Activated CD4-positive, alpha-beta T cell treated with anti-CD3 and anti-CD28 coated beads, Interleukin-2, amount 50 U/mL, for 48 hours (primary cell): Measurements from ENCODE around the gene CYRIA.

Experiments used
- DNase-seq, 2 experiments: peaks; one replicate each; pipeline ENCODE4 v3.0.0-alpha.2; 2020

CYRIA gene

GRCh38 chr2:16665748-16666448 lies at the start of gene CYRIA:
Gene CYRIA (minus strand): TSS chr2:16665834. CDS start chr2:16588119, 77,715 bp downstream.
- peak; percentile 36 to 50 for DNase-seq

DNA sequence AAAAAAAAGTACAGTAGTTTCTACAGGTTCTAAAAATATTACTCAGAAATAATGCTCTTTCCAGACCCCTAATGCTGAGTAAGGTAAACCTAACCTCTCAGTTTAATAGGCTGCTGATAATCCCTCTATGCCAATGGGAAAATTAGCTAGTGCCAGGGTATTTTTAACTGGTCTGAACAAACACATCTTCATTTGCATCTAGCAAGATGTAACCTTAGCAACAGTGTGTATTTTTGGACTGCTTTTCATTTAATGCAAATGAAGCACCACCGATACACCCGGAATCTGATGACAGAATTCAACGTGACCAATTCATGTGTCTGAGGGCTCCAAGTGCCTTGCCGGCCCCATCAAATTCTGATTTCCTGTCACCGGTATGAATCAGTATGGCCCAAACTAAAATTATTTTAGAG lies 47.4 kb upstream of the CYRIA start:
- DNase-seq: no peak

DNA sequence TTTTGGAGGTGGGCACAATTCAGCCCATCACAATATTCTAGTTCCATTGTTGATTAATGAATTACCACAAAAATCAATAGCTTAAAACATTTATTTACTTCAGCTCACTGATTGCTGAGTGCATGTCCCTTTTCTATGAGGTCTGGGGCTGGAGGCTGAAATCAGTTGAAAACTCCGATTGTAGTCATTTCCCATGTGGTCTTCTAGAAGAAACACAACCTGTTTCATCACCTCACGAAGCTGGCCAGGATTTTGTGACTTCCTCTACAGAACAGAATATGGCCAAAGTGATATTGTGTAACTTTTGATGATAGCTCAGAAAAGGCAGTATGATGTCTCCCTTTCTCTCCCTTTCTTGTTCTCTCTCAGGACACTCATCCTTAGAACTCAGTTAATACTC lies 44.1 kb upstream of the CYRIA start:
- no peak for DNase-seq

GRCh38 chr2:16708173-16708572 lies 42.5 kb upstream of the CYRIA start:
- no peak for DNase-seq

- DNase-seq: no peak
Observed at GRCh38 chr2:16707014-16707623, 41.5 kb upstream of the CYRIA start.

DNA sequence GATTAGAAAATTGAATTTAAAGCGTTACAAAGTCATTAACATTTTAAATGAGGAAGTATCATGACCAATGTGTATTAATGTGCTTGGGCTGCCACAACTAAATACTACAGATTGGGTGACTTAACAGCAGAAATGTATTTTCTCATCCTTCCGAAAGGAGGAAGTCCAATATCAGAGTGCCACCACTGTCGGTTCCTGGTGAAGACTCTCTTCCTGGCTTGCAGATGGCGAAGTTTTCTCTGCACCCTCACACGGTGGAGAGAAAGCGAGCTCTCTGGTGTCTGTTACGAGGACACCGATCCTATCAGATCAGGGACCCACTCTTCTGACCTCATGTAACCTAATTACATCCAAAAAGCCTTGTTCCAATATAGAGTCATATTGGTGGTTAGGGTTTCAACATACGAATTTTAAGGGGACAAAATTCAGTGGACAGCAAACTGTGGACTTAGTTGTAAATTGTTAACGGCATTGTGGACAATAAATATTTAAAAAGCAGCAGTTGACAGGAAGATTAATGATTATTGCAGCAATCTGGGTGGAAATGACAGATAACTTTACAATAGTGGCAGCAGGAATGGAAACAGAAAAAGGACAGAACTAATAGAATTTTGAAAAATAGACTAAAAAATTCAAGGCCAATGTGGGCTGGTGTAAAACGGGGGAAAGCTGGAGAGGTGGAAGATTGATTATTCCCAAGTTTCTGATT lies 35.1 kb upstream of the CYRIA start:
- DNase-seq: no peak

DNA sequence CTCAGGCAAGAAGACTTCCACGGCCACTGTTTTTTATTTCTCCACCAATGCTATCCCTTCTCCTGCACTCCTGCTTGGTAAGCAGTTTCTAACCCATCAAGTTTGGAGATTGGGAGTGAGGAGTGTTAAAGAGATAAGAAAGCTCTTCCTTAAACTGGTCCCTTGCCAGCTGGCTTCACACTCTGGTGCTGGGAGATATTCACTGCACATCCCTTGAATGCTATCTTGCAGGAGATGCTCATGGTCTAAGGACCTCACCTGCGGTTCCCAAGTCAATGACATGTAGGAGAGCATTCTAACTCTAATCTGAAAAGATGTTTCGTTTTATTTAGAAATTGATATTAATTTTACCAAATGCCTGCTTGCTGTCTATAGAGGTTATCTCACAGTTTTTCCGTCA lies 28.2 kb upstream of the CYRIA start:
- DNase-seq: no peak

GRCh38 chr2:16691261-16691660 lies 25.6 kb upstream of the CYRIA start:
- DNase-seq: no peak

DNA sequence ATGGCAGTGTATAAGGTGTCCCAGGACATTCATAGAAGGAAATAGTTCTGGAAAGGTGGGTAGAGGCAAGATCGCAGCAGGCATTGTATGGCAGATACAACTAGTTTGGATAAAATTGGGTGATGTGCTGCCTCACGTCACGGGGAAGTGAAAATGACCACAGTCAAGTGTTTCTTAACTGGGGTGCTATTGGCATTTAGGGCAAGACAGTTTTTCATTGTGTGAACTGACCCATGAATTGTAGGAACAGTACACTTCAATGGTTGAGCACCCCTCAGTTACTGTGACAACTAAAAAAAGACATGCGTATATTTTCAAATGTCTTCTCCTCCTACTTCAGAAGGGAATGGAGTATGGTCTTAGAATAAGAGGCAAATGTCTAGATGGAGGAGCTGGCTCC lies 22.3 kb upstream of the CYRIA start:
- no peak for DNase-seq

GRCh38 chr2:16687222-16687621 lies 21.6 kb upstream of the CYRIA start:
- DNase-seq: no peak

GRCh38 chr2:16686641-16687040 lies 21.0 kb upstream of the CYRIA start:
- no peak for DNase-seq

GRCh38 chr2:16685340-16685715 lies 19.7 kb upstream of the CYRIA start:
- DNase-seq: no peak

- no peak for DNase-seq
Observed at GRCh38 chr2:16684676-16685339, 19.2 kb upstream of the CYRIA start.

DNA sequence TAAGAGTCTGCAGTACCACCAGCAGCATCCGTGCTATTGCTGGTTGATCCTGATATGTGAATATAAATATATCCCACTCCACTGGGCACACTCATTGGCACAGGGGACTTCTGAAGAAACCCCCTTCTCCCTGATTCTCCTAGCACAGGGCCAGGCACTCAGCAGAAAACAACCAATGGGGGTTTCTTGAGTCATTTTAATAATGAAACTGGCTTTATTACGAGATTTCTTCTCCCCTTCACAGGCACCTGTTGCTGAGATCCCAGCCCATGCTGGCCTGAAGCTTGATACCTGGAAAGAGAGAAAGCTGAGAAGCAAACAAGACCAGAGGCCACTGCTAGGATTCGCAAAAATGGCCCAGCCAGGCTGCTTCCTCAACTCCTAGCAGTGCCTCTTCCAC lies 17.9 kb upstream of the CYRIA start:
- DNase-seq: no peak

DNA sequence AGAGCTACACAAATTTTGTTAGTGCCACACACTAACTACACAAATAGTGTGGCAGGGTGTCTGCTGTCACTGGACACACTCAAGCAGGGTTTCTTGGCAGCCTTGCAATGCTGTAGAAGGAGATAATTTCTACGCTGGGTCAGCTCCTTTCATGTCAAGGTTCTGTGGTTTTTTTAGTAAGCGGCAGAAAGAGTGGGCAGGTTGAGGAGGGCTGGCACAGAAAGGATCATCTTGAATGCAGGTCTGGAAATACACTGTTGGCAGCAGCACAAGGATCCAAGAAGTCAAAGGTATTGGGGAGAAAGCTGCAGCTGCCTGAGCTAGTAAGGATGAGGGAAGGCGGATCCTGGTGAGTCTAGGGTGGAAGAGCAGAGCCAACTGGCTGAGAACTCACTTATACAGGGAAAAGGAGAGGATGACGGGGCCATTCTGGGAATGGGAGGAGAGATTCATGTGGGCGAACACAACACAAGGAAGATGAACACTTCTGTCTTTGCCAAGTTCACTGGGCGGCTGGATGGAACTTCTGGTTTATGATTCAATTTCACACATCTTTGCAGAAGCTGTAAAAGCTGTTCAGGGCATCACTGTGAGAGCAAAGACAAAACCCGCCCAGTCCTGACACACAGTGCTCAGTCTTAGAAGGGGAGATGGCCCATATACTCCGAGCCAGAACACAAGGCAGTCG lies 16.9 kb upstream of the CYRIA start:
- DNase-seq: no peak

DNA sequence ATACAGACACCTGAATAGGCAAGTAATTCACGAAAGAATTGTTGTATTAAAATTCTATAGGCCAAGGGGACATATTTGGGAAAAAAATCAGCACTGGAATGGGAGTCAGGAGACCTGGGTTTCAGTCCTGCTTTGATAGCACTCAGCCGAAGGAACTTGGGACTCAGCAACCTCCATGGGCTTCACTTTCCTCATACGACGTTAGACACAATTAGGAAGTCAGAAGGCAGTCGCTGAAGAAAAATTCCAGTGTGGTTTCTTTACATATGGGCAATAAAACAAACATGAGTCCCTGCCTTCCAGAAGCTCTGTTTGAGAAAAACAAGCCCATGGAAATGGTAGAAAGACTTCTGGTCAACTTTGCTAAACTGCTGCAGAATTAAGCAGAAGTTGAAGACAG lies 15.1 kb upstream of the CYRIA start:
- DNase-seq: no peak

- DNase-seq: no peak
Observed at GRCh38 chr2:16680304-16680703, 14.7 kb upstream of the CYRIA start.

DNA sequence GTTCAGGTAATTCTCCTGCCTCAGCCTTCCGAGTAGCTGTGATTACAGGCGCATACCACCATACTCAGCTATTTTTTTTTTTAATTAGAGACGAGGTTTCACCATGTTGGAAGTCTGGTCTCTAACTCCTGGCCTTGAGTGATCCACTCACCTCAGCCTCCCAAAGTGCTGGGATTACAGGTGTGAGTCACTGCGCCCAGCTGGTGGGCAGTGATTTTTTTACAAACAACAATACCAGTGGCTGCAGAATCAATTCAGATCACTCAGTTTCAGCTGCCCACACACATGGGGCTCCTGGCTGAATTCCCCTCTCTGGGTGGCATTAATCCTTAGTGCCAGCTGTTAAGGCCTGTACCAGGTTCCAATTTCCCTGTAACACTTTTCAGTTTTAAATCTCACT lies 13.3 kb upstream of the CYRIA start:
- no peak for DNase-seq

GRCh38 chr2:16677875-16678274 lies 12.2 kb upstream of the CYRIA start:
- DNase-seq: no peak

DNA sequence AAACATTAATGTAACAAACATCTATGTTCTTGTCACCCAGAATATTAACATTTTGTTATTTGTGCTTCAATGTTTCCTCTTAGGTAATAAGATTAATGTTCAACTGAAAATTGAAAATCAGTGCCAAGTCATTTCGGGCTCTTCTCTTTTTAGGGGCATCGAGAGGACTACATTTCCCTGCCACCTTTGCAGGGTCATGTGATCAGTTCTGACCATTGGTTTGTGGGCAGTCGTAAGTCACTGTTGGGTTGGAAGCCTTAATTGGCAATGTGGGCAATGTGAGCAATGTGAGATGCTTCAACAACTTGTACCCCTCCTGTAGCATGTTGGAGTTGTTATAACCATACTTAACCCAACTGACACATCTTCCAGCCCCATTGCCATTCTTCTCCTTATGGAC lies 10.1 kb upstream of the CYRIA start:
- no peak for DNase-seq

GRCh38 chr2:16674154-16674553 lies 8.5 kb upstream of the CYRIA start:
- DNase-seq: no peak

- DNase-seq: no peak
Observed at GRCh38 chr2:16671760-16672159, 6.1 kb upstream of the CYRIA start.

- no peak for DNase-seq
Observed at GRCh38 chr2:16669388-16669787, 3.8 kb upstream of the CYRIA start.
